Brain microvascular endothelial cell (primary cell): ENCODE data around the gene CEP170.
A peak's percentile ranks its signal among the peaks of the same experiment; 100 is the strongest.

Experiments
- DNase-seq: peaks from one replicate; pipeline ENCODE4 v3.0.0-alpha.2; 2020
- H3K27ac ChIP-seq: fragments of 250-450 bp; sonication (Bioruptor Pico); 2 replicates; pipeline ENCODE4 v1.5.1; 2020; ENCODE audit warnings: mild to moderate bottlenecking, moderate library complexity
- H3K27me3 ChIP-seq: fragments of 250-450 bp; sonication (Bioruptor Pico); replicated peaks from 2 replicates; pipeline ENCODE4 v1.5.1; 2020; ENCODE audit warnings: mild to moderate bottlenecking
- H3K36me3 ChIP-seq: fragments of 250-450 bp; sonication (Bioruptor Pico); replicated peaks from 2 replicates; pipeline ENCODE4 v1.5.1; 2020; ENCODE audit warnings: mild to moderate bottlenecking
- H3K4me3 ChIP-seq: 2 replicates; pipeline ENCODE4 v1.5.1; 2011; ENCODE audit warnings: low read depth, mild to moderate bottlenecking, control low read depth, low read length, moderate library complexity
- CTCF ChIP-seq: IDR thresholded peaks from 2 replicates; pipeline ENCODE4 v1.5.1; 2011; ENCODE audit warnings: low read depth, mild to moderate bottlenecking, moderate library complexity, low read length, control low read depth, inconsistent platforms; ENCODE audit errors: missing control alignments
- in situ Hi-C: cut with HindIII; loops from 2 replicates; pipeline ENCODE4 v1.10.0; 2017; ENCODE audit warnings: low sequenced_read_pairs, low pct_ligation_motif_present

Gene CEP170

GRCh38 chr1:243271996-243272395, 16.9 kb upstream of the CEP170 start:
- no peak for DNase-seq
- in situ Hi-C loops = no loop called here
- H3K27ac ChIP-seq = peak overlapping the region; percentile 60
- no peaks in the 10 kb centered on the region for H3K27me3 ChIP-seq
- no peak overlapping the region for H3K4me3 ChIP-seq
- no peak for TF ChIP-seq CTCF
- H3K36me3 ChIP-seq = peaks cover 14% of the 10 kb centered on the region

GRCh38 chr1:243270097-243270864, 15.2 kb upstream of the CEP170 start:
- H3K4me3 ChIP-seq = no peak overlapping the region
- H3K36me3 ChIP-seq = peaks cover 10% of the 10 kb centered on the region
- in situ Hi-C loops = no loop called here
- DNase-seq = no peak
- no peaks in the 10 kb centered on the region for H3K27me3 ChIP-seq
- peak overlapping the region; percentile 78 for H3K27ac ChIP-seq
- TF ChIP-seq CTCF = no peak

- in situ Hi-C loops = no loop called here
- no peak overlapping the region for H3K4me3 ChIP-seq
- H3K27me3 ChIP-seq = no peaks in the 10 kb centered on the region
- peak overlapping the region; percentile 78 for H3K27ac ChIP-seq
- TF ChIP-seq CTCF = no peak
- H3K36me3 ChIP-seq = peaks cover 4% of the 10 kb centered on the region
- peak; percentile 56 for DNase-seq
Observed at GRCh38 chr1:243269461-243269801, 14.3 kb upstream of the CEP170 start.

GRCh38 chr1:243268751-243269460, 13.8 kb upstream of the CEP170 start:
- peak; percentile 52 for DNase-seq
- Histone ChIP-seq H3K36me3 (peaks cover 2% of the 10 kb centered on the region), H3K27ac (peak overlapping the region; percentile 78), H3K27me3 (no peaks in the 10 kb centered on the region), H3K4me3 (no peak overlapping the region)
- no peak for TF ChIP-seq CTCF
- in situ Hi-C loops = no loop called here

GRCh38 chr1:243267914-243268653, 13.0 kb upstream of the CEP170 start:
- DNase-seq = peak; percentile 83
- TF ChIP-seq CTCF = no peak
- Histone ChIP-seq H3K27me3 (no peaks in the 10 kb centered on the region), H3K4me3 (no peak overlapping the region), H3K27ac (peak overlapping the region; percentile 78), H3K36me3 (peaks cover 2% of the 10 kb centered on the region)
- in situ Hi-C loops = no loop called here
